Progenitor cell of endocrine pancreas (in vitro differentiated cells): ENCODE results near the gene ABCD1. TPM values are rescaled to one million over a fixed set of nuclear protein-coding genes. Genes with fewer than 3 reads are reported as not detected.

Experiments
- DNase-seq: peaks from one replicate; pipeline ENCODE4 v3.0.0; 2021; ENCODE audit warnings: low spot score; ENCODE audit not compliant: unreplicated experiment
- H3K27ac Mint-ChIP-seq: 2 replicates; pipeline ENCODE4 v1.8.0; 2021; ENCODE audit warnings: mild to moderate bottlenecking, moderate library complexity, mixed read lengths
- H3K27me3 Mint-ChIP-seq: 2 replicates; pipeline ENCODE4 v1.8.0; 2021; ENCODE audit warnings: mixed read lengths
- H3K36me3 Mint-ChIP-seq: 2 replicates; pipeline ENCODE4 v1.8.0; 2022; ENCODE audit warnings: mixed read lengths; ENCODE audit not compliant: insufficient read depth
- H3K4me1 Mint-ChIP-seq: 2 replicates; pipeline ENCODE4 v1.8.0; 2021; ENCODE audit warnings: low read depth, mixed read lengths
- H3K4me3 Mint-ChIP-seq: 2 replicates; pipeline ENCODE4 v1.8.0; 2021; ENCODE audit warnings: low read depth, mild to moderate bottlenecking, moderate library complexity, mixed read lengths
- H3K9me3 Mint-ChIP-seq: 2 replicates; pipeline ENCODE4 v1.8.0; 2021; ENCODE audit warnings: low read depth, mixed read lengths
- CTCF ChIP-seq: fragments of 200-600 bp; sonication (generic); IDR thresholded peaks from one replicate; pipeline ENCODE4 v1.5.0; 2021; ENCODE audit warnings: antibody characterized with exemption, mild to moderate bottlenecking; ENCODE audit not compliant: unreplicated experiment
- total RNA-seq: library from RNA; stranded (reverse); gene quantifications from 2 replicates; pipeline ENCODE4 v1.2.1, GENCODE V29; 2021

ABCD1 gene
- total RNA-seq, 1 donor from 2014 or later: 15.2 TPM

GRCh38 chrX:153735274-153735673, 10.6 kb downstream of the ABCD1 start:
- no peak overlapping the region for H3K4me3 Mint-ChIP-seq
- TF ChIP-seq CTCF: no peak

GRCh38 chrX:153736071-153736820, 11.6 kb downstream of the ABCD1 start:
- H3K36me3 Mint-ChIP-seq: peaks cover 16% of the 10 kb centered on the region
- no peaks in the 10 kb centered on the region for H3K27me3 Mint-ChIP-seq
- H3K9me3 Mint-ChIP-seq: peaks cover 19% of the 10 kb centered on the region
- H3K27ac Mint-ChIP-seq: no peak overlapping the region
- no peaks in the 10 kb centered on the region for H3K4me1 Mint-ChIP-seq
- no peak overlapping the region for H3K4me3 Mint-ChIP-seq
- TF ChIP-seq CTCF: no peak
- no peak for DNase-seq

More at GRCh38 chrX:153735274-153735673, 10.6 kb downstream of the ABCD1 start:
- Mint-ChIP-seq H3K27ac (no peak overlapping the region), H3K27me3 (no peaks in the 10 kb centered on the region), H3K36me3 (peaks cover 20% of the 10 kb centered on the region), H3K4me1 (no peaks in the 10 kb centered on the region), H3K9me3 (peaks cover 24% of the 10 kb centered on the region)
- no peak for DNase-seq

- no peak for DNase-seq
- H3K27me3 Mint-ChIP-seq: no peaks in the 10 kb centered on the region
- H3K36me3 Mint-ChIP-seq: peaks cover 10% of the 10 kb centered on the region
- H3K9me3 Mint-ChIP-seq: peaks cover 12% of the 10 kb centered on the region
- no peak for TF ChIP-seq CTCF
- no peak overlapping the region for H3K4me3 Mint-ChIP-seq
- H3K4me1 Mint-ChIP-seq: no peaks in the 10 kb centered on the region
- no peak overlapping the region for H3K27ac Mint-ChIP-seq
Observed at GRCh38 chrX:153736871-153737441, 12.3 kb downstream of the ABCD1 start.

GRCh38 chrX:153738056-153738605, 13.5 kb downstream of the ABCD1 start:
- Mint-ChIP-seq H3K4me1 (no peaks in the 10 kb centered on the region), H3K36me3 (peaks cover 10% of the 10 kb centered on the region), H3K9me3 (peaks cover 11% of the 10 kb centered on the region), H3K27ac (no peak overlapping the region), H3K4me3 (no peak overlapping the region), H3K27me3 (no peaks in the 10 kb centered on the region)
- no peak for TF ChIP-seq CTCF
- DNase-seq: no peak

GRCh38 chrX:153739754-153740486, 15.3 kb downstream of the ABCD1 start:
- Mint-ChIP-seq H3K27ac (no peak overlapping the region), H3K9me3 (peaks cover 7% of the 10 kb centered on the region), H3K4me1 (peaks cover 1% of the 10 kb centered on the region), H3K27me3 (no peaks in the 10 kb centered on the region), H3K36me3 (peaks cover 5% of the 10 kb centered on the region), H3K4me3 (no peak overlapping the region)
- DNase-seq: no peak
- no peak for TF ChIP-seq CTCF
